Measurements from ENCODE around the gene PRKG2.

DNA sequence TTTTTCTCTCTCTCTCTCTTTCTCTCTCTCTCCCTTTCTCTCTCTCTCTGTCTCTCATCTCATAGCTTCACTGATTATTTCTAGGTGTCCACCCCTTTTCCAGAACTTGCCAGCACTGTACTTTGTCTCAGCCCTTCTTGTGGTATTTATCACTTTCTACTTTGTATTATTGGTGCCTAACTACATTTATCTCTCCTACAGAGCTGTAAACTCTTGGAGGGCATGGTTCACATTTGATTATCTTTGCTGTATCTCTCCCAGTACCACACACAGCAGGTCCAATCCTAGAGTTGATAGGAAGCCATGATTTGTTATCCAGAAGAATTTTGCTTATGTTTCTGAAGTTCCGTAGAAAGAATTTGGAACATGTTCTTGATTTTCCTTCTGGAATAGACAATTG is 5.2 kb upstream of the PRKG2 start:
- TF ChIP-seq, protein P1, sequence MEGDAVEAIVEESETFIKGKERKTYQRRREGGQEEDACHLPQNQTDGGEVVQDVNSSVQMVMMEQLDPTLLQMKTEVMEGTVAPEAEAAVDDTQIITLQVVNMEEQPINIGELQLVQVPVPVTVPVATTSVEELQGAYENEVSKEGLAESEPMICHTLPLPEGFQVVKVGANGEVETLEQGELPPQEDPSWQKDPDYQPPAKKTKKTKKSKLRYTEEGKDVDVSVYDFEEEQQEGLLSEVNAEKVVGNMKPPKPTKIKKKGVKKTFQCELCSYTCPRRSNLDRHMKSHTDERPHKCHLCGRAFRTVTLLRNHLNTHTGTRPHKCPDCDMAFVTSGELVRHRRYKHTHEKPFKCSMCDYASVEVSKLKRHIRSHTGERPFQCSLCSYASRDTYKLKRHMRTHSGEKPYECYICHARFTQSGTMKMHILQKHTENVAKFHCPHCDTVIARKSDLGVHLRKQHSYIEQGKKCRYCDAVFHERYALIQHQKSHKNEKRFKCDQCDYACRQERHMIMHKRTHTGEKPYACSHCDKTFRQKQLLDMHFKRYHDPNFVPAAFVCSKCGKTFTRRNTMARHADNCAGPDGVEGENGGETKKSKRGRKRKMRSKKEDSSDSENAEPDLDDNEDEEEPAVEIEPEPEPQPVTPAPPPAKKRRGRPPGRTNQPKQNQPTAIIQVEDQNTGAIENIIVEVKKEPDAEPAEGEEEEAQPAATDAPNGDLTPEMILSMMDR (IDR thresholded peaks at IDR 0.05), result no peak
- TF ChIP-seq, protein P2, sequence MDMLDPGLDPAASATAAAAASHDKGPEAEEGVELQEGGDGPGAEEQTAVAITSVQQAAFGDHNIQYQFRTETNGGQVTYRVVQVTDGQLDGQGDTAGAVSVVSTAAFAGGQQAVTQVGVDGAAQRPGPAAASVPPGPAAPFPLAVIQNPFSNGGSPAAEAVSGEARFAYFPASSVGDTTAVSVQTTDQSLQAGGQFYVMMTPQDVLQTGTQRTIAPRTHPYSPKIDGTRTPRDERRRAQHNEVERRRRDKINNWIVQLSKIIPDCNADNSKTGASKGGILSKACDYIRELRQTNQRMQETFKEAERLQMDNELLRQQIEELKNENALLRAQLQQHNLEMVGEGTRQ (IDR thresholded peaks at IDR 0.05; ENCODE audit: borderline replicate concordance, low read depth, low read length), result no peak
- no peak for TF ChIP-seq RCOR1 (IDR thresholded peaks at IDR 0.05; ENCODE audit: low read length)
- TF ChIP-seq TCF12 (IDR thresholded peaks at IDR 0.05), result no peak
- TF ChIP-seq, protein P3, sequence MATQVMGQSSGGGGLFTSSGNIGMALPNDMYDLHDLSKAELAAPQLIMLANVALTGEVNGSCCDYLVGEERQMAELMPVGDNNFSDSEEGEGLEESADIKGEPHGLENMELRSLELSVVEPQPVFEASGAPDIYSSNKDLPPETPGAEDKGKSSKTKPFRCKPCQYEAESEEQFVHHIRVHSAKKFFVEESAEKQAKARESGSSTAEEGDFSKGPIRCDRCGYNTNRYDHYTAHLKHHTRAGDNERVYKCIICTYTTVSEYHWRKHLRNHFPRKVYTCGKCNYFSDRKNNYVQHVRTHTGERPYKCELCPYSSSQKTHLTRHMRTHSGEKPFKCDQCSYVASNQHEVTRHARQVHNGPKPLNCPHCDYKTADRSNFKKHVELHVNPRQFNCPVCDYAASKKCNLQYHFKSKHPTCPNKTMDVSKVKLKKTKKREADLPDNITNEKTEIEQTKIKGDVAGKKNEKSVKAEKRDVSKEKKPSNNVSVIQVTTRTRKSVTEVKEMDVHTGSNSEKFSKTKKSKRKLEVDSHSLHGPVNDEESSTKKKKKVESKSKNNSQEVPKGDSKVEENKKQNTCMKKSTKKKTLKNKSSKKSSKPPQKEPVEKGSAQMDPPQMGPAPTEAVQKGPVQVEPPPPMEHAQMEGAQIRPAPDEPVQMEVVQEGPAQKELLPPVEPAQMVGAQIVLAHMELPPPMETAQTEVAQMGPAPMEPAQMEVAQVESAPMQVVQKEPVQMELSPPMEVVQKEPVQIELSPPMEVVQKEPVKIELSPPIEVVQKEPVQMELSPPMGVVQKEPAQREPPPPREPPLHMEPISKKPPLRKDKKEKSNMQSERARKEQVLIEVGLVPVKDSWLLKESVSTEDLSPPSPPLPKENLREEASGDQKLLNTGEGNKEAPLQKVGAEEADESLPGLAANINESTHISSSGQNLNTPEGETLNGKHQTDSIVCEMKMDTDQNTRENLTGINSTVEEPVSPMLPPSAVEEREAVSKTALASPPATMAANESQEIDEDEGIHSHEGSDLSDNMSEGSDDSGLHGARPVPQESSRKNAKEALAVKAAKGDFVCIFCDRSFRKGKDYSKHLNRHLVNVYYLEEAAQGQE (IDR thresholded peaks at IDR 0.05; ENCODE audit: low read depth, low read length), result no peak
- no peak for TF ChIP-seq GABPA (IDR thresholded peaks at IDR 0.05; ENCODE audit: low read depth)
- TF ChIP-seq, protein P4, sequence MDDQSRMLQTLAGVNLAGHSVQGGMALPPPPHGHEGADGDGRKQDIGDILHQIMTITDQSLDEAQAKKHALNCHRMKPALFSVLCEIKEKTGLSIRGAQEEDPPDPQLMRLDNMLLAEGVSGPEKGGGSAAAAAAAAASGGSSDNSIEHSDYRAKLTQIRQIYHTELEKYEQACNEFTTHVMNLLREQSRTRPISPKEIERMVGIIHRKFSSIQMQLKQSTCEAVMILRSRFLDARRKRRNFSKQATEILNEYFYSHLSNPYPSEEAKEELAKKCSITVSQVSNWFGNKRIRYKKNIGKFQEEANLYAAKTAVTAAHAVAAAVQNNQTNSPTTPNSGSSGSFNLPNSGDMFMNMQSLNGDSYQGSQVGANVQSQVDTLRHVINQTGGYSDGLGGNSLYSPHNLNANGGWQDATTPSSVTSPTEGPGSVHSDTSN (IDR thresholded peaks at IDR 0.05), result no peak
- no peak for TF ChIP-seq MXI1 (IDR thresholded peaks at IDR 0.05; ENCODE audit: low read depth, low read length)
- no peak for TF ChIP-seq TEAD4 (IDR thresholded peaks at IDR 0.05; ENCODE audit: borderline replicate concordance, insufficient read depth)
- no peak for TF ChIP-seq NFIC (IDR thresholded peaks at IDR 0.05; ENCODE audit: borderline replicate concordance)
- no peak for TF ChIP-seq CHD2 (IDR thresholded peaks at IDR 0.05; ENCODE audit: low read length, partially characterized antibody)
- no peak for TF ChIP-seq SIN3A (IDR thresholded peaks at IDR 0.05; ENCODE audit: borderline replicate concordance, low read depth, low read length)
